ENCODE results near the gene IL17REL.
"Not testable (repeated sequence)": the region's sequence is repeated elsewhere in the genome, so short reads cannot be mapped to it uniquely, and the experiment has no call there.

IL17REL gene

DNA sequence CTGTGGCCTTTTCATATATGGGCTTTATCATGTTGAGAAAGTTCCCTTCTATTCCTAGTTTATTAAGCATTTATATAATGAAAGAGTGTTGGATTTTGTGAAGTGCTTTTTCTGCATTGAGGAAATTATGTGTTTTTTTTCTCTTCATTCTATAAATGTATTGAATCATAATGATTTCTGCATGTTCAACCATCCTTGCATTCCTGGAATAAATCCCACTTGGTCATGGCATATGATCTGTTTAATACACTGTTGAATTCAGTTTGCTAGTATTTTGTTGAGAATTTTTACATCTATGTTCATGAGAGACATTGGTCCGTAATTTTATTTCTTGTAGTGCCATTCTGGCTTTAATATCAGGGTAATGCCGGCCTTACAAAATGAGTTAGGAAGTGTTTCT is 26.2 kb downstream of the IL17REL start:
- no peak overlapping the region for H3K27ac ChIP-seq
- no peak overlapping the region for H3K4me3 ChIP-seq
- TF ChIP-seq, protein P1, sequence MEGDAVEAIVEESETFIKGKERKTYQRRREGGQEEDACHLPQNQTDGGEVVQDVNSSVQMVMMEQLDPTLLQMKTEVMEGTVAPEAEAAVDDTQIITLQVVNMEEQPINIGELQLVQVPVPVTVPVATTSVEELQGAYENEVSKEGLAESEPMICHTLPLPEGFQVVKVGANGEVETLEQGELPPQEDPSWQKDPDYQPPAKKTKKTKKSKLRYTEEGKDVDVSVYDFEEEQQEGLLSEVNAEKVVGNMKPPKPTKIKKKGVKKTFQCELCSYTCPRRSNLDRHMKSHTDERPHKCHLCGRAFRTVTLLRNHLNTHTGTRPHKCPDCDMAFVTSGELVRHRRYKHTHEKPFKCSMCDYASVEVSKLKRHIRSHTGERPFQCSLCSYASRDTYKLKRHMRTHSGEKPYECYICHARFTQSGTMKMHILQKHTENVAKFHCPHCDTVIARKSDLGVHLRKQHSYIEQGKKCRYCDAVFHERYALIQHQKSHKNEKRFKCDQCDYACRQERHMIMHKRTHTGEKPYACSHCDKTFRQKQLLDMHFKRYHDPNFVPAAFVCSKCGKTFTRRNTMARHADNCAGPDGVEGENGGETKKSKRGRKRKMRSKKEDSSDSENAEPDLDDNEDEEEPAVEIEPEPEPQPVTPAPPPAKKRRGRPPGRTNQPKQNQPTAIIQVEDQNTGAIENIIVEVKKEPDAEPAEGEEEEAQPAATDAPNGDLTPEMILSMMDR (IDR thresholded peaks at IDR 0.05): no peak
- no peak for DNase-seq (ENCODE audit: low spot score)

DNA sequence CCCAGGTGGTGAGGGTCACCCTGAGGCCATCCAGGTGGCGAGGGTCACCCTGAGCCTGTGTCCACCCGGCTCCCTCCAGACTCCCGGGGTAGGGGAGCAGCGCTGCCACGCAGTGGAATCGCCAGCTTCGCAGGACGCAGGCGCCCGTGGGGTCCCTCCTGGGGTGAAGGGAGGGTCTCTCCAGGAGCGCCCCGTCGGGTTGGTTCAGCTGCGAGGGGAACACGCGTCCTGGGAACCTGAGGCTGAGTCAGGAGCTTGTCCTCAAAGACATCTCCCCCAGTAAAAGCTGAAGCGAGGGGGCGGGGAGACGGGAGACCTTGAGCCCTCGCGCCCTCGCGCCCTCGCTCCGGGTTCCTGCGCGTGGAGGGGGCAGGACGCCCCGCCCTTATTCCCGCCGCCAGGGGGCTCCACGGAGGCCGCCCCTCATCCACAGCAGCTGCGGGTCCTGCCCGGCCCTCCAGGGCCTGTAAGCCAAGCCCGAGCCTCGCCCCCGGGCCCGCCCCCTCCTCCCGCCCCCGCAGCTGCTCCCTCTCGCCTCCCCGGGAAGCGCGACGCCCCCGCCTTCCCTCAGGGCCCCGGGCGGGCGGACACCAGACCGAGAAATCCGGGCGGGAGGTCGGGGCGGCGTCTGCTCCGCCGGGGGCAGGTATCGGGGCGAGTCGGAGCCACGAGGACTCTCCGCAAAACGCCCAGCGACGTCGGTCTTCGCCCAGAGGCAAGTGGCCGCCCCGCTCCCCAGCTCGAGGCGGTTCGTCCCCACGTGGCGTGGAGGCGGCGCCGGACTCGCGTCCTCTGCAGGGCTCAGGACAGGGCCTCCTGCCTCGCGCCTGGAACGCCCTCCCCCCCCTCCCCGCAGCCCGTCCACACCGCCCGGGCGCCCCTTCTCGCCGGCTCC is 29.2 kb downstream of the IL17REL start:
- H3K27ac ChIP-seq: no peak overlapping the region
- TF ChIP-seq, protein P1 (IDR thresholded peaks at IDR 0.05): no peak
- H3K4me3 ChIP-seq: peak overlapping the region; percentile 63
- DNase-seq (ENCODE audit: low spot score): no peak

DNA sequence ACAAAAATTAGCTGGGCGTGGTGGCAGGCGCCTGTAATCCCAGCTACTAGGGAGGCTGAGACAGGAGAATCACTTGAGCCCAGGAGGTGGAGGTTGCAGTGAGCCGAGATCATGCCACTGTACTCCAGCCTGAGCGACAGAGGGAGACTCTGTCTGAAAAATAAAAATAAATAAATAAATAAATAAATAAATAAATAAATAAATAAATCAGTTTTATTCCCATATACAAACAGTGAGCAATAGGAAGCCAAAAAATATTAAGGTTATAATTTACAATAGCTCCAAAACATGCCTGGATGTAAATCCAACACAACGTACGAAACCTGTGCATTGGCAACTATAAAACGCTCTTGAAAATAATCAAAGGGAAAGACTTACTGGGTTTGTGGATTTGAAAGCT is 30.8 kb downstream of the IL17REL start:
- not testable (repeated sequence) for DNase-seq (ENCODE audit: low spot score); H3K4me3 ChIP-seq; H3K27ac ChIP-seq

DNA sequence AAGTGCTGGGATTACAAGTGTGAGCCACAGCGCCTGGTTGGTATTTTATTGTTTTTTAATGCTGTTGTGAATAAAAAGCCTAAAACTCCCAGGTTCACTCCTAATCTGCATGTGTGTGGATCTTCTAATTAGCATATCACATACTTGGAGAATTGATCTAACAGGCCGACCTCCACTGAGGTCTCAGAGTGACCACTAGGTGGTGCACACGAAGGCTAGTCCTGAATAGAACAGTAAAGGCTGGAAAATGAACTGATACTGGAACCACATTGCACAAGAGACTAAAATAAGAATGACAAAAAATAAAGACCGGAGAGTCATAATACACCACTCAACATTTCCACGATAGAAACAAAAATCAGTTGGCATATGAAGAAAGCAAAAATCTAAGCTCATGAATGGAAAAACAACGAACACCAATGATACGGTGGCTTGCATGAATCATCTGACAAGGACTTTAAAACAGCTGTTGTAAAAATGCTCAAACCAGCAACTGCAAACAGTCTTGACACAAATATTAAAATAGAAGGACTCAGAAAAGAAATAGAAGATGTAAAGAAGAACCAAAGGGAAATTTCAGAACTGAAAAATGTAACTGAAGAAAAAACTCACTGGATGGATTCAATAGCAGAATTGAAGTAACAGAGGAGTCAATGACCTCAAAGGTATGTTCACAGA is 32.8 kb downstream of the IL17REL start:
- no peak overlapping the region for H3K4me3 ChIP-seq
- H3K27ac ChIP-seq: no peak overlapping the region
- DNase-seq (ENCODE audit: low spot score): no peak
- TF ChIP-seq, protein P1 (IDR thresholded peaks at IDR 0.05): no peak

DNA sequence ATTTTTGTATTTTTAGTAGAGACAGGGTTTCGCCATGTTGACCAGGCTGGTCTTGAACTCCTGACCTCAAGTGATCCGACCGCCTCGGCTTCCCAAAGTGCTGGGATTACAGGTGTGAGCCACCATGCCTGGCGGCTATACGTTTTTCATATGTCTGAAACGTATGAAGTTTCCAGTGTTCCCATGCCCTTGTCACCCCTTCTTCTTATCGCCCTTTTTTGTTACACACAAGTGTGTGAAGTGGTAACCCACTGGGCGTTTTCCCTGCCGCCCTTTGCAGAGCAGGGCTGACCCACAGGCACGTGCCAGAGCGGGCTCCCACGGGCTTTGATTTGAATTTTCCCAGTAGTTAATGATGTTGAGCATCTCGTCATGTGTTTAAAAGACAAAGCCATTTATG is 35.0 kb downstream of the IL17REL start:
- no peak for DNase-seq (ENCODE audit: low spot score)
- TF ChIP-seq, protein P1 (IDR thresholded peaks at IDR 0.05): no peak
- Histone ChIP-seq H3K27ac (no peak overlapping the region), H3K4me3 (no peak overlapping the region)

DNA sequence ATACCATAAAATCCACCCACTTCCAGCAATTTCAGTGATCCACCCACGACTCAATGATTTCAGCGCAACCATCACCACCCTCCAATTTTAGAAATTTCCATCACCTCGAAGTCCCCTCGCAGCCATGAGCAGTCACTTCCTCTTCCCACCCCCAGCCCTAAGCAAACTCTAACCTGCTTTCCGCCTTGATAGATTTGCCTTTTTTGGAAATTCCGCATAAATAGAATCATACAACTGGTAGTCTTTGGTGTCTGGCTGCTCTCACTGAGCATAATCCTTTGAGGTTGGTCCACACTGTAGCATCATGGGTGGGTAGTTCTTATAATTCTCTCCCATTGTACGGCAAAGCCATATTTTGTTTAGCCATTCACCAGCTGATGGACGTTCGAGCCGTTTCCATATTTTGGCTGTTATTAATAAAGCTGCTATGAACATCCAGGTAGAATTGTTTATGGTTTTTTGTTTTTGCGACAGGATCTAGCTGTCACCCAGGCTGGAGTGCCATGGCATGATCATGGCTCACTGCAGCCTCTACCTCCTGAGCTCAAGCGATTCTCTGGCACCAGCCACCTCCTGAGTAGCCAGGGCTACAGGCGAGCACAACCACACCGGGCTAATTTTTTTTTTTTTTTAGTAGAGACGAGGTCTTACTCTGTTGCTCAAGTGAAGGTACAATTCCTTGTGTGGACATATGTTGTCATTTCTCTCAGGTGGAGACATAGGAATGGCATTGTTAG is 36.0 kb downstream of the IL17REL start:
- Histone ChIP-seq H3K27ac (no peak overlapping the region), H3K4me3 (no peak overlapping the region)
- TF ChIP-seq, protein P1 (IDR thresholded peaks at IDR 0.05): no peak
- DNase-seq (ENCODE audit: low spot score): no peak
